HG03354 (cell line): ENCODE measurements around the gene ZDHHC5.
"Not testable (repeated sequence)": the region's sequence is repeated elsewhere in the genome, so short reads cannot be mapped to it uniquely, and the experiment has no call there.

Experiments used
- ATAC-seq: cut with Tn5 transposase; IDR thresholded peaks from one replicate; pipeline ENCODE4 v1.9.1; 2021; ENCODE audit warnings: mild to moderate bottlenecking; ENCODE audit not compliant: unreplicated experiment, poor library complexity, severe bottlenecking

ZDHHC5 gene

DNA sequence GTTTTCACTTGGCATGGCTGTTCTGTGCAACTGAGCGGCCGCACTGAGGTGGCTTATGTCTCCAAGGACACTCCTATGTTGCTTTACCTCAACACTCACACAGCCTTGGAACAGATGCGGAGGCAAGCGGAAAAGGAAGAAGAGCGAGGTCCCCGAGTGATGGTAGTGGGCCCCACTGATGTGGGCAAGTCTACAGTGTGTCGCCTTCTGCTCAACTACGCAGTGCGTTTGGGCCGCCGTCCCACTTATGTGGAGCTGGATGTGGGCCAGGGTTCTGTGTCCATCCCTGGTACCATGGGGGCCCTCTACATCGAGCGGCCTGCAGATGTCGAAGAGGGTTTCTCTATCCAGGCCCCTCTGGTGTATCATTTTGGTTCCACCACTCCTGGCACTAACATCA is 8.2 kb upstream of the ZDHHC5 start:
- ATAC-seq = no peak

DNA sequence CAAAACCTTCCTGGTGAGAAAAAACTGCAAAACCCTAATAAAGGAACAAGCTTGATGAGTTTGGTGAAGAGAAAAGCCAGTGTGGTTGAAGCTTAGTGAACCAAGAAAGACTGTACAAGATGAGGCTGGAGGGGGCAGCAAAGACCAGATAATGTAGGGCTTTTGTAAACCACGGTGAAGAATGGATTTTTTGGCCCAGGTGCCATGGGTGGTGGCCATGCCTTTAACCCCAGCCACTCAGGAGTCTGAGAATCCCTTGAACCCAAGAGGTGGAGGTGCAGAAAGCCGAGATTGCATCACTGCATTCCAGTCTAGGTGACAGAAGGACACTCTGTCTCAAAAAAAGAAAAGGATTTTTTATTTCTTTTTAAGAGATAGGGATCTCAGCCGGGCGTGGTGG is 5.0 kb upstream of the ZDHHC5 start:
- no peak for ATAC-seq

DNA sequence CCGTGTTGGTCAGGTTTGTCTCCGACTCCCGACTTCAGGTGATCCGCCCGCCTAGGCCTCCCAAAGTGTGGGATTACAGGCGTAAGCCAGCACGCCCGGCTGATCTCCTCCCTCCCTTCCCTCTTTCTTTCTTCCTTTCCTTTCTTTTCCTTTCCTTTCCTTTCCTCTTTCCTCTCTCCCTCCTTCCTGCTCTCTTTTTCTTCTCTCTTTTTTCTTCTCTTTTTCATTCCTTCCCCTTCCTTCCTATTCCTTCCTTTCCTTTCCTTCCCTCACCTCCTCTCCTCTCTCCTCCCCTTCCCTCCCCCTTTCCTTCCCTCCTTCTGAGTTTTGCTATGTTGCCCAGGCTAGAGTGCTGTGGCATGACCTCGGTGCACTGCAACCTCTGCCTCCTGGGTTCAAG is 3.9 kb upstream of the ZDHHC5 start:
- no peak for ATAC-seq

DNA sequence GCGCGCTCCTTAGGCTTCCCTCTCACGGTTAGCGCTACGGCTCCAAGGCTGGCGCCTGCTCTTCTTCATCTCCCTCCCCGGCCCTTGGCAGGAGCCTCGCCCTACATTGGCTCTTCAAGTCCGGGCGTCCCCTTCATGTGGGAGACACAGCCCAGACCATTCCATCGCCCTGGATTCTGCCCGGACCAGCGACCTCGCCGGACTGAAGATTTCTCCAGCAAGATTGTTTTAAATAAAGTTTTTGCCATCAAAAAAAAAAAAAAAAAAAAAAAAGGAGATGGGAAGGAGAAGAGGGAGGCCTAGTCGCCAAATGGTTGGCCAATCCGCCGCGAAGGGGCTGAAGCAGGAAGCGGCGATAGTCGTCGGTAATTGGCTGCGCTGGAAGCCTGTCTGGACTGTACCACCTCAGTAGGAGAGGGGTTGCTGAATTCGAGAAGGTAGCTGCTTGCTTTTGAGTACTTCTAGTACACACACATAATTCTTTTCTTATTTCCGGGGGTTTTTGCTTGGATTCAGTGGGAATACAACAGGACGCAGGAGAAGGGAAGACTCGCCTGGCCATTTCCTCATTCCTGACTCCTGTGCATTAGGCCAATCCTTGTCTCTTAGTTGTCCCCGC is 688 bp upstream of the ZDHHC5 start:
- ATAC-seq = peak; percentile 74

DNA sequence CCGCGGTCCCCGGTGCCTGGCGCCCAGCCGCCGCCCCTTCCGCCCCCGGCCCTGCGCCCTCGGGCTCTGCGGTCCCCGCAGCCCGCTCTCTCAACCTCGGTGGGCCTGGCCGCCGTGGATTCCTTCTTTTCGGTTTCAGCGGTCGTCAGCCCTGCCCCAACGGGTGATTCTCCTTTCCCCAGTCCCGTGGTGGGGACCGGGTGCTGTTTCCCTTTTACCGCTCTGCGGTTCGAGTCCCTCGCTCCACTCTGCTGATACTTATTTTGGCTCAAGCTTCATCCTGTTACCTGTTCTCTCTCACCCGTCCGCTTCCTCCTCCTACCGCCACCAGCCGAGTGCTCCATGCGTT is 494 bp downstream of the ZDHHC5 start:
- peak; percentile 11 for ATAC-seq

DNA sequence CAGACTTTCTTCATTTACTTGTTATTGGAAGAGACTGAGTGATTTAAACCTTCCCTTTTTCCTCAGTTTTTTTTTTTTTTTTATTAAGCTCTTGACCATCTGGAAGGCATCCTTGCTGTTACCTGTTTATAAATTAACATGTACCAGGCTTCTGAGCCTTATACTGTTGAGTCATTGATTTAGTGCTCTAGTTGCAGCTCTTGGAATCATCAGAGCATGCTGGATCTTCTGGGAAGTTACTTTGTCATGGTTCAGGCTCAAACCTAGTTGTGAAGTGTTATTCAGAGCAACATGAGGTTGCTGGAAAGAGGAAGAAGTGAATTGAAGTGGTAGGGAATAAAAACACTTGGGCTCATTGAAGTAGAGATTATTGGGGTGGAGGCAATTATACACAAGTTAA is 6.3 kb downstream of the ZDHHC5 start:
- ATAC-seq = no peak

DNA sequence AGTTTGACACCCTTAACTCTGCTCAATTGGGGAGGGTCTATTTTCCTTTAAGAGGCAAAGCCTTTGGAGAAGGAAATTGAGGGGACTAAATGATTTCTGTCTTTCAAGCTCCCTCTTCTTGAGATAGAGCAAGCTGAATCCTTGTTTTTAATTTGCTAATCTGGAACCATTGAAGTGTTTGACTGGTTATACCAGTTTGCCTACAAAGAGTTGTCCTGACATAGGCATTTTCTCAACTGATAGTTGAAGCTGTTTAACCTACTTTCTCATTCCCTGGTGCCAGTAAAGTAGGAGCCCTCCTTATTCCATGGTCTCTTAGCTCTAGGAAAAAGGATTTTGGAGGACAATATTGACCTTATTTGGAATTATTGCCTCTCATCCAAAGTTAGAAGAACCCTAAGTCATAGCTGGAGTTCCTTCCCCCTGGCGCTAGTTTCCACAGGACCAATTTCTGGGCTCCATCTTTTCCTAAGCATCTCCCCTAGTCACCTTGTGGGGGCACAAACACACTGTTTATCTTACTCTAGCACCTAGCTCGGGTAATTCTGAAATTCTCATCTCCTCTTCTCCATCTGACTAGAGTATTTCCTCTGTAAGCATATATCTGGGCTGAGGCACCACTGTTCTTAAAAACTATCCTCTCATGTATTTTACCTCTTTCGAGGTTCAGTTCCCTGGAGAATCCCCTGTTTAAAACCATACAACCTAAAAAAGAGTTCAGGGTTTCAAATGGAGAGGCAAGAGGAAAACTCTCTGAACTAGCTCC is 7.4 kb downstream of the ZDHHC5 start:
- ATAC-seq = no peak

DNA sequence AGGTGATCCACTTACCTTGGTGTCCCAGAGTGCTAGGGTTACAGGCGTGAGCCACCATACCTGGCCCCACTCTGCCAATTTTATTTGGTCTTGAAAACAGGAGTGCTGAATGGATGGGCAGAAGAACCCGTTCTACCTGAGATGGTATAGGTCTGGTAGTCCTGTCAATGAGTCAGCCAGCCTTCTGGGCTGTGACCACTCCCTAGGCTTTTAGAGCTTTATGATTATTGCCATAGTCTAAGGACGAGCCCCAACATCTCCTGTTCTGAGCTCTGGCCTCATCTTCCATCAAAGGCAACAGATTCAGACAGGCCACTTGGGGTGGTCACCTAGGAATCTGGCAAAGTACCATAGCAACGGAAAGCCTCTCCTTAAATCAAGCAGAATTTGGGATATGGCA is 11.5 kb downstream of the ZDHHC5 start:
- ATAC-seq = no peak

DNA sequence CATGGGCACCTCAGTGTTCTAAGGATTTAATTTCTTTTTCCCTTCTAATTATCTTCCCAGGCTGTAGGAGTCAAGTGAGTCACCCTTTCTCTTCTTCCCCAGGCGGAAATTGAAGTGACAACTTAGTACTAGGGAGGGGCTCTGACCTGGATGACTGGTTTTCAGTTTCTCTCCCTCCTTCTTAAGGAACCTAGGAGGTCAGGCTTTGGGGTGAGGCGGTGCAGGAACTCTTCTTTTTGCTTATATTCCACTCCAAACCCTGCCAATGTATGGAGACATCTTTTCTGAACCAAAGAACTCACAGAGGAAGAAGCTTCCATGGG is 12.6 kb downstream of the ZDHHC5 start:
- no peak for ATAC-seq

DNA sequence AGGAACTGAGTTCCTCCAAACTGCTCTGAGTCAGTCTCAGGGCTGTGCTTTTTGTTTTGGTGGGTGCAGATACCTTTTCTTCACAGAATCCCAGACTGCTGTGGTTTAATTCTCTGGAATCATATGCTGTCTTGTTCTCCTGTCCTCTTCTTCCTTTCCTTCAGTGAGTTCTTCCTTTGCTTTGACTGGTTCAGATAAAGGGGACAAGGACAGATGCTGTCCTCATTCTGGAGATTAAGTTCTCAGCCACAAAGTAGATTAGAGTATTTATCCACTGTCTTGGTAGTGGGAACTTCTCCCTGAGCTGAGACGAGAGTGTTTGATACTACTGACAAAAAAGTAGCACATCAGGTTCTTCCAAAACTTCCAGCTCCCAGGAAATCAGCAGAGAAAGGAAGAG is 13.3 kb downstream of the ZDHHC5 start:
- ATAC-seq = no peak

DNA sequence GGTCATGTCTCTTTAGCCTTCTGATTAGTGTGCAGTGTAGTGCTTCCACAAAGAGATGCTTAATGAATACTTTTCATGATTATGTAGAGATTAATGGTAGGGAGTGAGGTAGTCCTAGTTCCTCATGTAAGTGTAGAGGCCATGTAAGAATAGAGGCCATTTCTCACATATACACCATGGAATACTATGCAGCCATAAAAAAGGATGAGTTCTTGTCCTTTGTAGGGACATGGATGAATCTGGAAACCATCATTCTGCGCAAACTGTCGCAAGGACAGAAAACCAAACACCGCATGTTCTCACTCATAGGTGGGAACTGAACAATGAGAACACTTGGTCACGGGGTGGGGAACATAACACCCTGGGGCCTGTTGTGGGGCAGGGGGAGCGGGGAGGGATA is 22.6 kb downstream of the ZDHHC5 start:
- ATAC-seq = not testable (repeated sequence)

DNA sequence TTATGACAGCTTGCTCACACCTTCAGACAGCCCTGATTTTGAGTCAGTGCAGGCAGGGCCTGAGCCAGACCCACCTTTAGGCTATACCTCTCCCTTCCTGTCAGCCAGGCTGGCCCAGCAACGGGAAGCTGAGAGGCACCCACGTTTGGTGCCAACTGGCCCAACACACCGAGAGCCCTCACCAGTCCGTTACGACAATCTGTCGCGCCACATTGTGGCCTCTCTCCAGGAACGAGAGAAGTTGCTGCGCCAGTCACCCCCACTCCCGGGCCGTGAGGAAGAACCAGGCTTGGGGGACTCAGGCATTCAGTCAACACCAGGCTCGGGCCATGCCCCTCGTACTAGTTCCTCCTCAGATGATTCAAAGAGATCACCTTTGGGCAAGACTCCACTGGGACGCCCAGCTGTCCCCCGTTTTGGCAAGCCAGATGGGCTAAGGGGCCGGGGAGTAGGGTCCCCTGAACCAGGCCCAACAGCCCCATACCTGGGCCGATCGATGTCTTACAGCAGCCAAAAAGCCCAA is 31.0 kb downstream of the ZDHHC5 start:
- no peak for ATAC-seq

DNA sequence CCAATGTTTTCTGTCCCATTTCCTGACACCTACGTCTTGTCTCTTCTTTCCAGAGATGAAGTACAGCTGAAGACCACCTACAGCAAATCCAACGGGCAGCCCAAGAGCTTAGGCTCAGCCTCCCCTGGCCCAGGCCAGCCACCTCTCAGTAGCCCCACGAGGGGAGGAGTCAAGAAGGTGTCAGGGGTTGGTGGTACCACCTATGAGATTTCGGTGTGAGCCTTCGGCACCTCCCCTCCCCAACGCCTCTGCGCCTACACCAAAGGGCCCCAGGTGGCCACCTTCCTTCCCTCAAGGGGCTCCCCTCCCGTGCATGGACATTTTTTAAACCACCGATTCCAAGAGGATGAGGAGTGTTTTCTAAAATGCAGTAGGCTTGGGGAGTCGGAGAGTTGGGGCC is 31.9 kb downstream of the ZDHHC5 start:
- ATAC-seq = no peak

DNA sequence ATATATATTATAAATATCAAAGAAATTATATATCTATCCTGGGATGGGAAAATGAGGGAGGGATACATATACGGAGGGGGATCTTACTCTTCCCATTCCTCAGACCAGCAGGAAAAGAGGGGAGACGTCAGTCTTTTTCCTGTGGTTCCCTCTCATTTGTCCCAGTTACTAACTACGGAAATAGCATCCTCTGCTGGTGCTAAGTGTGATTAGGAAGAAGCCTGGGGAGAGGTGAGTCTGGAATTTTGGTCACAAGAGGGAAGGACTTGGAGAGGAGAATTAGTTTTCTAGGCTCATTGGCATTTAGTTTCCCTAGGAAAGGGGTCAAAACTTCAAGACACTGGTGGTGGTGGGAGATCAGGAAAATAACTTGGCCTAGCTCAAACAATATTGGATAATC is 32.5 kb downstream of the ZDHHC5 start:
- ATAC-seq = no peak

DNA sequence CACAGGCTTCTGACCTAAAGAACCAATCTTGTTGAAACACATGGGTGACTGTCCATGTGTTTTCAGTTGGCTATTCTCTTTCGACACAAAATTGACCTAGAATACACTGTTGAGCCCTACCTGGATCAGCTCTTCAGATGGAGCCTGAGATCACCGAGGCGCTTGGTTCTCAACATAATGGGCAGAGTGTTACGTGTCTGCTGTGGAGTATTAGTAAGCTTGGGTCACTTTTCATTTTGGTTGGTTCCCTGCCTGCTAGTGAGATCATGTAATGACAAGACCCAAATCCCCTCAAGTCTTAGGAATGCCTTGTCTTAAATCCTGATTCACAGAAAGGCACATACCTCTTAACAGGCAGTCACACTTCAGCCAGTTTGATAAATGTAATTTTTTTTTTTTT is 35.4 kb downstream of the ZDHHC5 start:
- ATAC-seq = no peak

DNA sequence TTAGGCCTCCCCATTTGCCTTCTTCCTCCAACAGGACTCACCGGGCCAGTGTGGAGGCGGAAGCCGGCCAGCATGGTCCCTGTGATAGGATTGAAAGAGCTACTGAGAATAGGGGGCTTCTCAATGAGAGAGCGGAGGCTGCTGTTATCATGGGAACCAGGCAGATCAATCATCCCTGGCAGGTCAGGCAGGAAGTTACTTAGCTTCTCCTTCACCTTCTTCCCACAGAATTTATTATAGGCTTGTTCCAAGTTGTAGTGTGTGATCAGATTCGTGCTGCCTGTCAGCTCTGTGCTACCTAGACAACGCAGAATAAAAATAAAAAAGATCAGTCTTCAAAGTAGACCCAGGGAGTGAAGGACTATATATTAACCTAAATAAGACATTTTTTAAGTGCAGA is 37.0 kb downstream of the ZDHHC5 start:
- no peak for ATAC-seq

DNA sequence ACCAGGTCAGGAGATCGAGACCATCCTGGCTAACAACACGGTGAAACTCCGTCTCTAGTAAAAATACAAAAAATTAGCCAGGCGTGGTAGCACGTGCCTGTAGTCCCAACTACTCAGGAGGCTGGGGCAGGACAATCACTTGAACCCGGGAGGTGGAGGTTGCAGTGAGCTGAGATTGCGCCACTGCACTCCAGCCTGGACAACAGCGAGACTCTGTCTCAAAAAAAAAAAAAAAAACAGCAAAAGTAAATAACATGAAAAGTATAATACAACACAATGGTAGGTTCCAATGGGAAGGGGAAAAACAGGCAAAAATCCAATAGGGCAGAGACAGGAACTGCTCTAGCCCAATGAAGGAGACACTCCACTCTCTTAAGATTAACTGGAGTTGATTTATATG is 37.5 kb downstream of the ZDHHC5 start:
- ATAC-seq = not testable (repeated sequence)

DNA sequence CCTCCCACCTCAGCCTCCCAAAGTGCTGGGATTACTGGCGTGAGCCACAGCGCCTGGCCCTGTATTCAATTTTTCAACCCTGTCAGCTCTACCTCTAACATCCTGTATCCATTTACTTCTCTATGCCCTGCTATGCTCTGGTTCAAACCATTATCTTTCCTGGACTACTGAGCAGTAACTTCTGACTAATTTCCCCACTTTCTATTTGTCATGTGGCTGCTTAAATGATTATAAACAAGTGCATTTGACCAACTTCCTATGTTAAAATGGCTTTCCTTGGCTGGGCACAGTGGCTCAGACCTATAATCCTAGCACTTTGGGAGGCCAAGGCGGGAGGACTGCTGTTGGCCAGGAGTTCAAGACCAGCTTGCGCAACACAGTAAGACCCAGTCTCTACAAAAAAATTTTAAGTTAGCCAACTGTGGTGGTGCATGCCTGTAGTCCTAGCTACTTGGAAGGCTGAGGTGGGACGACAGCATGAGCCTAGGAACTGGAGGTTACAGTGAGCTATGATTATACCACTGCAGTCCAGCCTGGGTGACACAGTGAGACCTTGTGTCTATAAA is 42.0 kb downstream of the ZDHHC5 start:
- no peak for ATAC-seq

DNA sequence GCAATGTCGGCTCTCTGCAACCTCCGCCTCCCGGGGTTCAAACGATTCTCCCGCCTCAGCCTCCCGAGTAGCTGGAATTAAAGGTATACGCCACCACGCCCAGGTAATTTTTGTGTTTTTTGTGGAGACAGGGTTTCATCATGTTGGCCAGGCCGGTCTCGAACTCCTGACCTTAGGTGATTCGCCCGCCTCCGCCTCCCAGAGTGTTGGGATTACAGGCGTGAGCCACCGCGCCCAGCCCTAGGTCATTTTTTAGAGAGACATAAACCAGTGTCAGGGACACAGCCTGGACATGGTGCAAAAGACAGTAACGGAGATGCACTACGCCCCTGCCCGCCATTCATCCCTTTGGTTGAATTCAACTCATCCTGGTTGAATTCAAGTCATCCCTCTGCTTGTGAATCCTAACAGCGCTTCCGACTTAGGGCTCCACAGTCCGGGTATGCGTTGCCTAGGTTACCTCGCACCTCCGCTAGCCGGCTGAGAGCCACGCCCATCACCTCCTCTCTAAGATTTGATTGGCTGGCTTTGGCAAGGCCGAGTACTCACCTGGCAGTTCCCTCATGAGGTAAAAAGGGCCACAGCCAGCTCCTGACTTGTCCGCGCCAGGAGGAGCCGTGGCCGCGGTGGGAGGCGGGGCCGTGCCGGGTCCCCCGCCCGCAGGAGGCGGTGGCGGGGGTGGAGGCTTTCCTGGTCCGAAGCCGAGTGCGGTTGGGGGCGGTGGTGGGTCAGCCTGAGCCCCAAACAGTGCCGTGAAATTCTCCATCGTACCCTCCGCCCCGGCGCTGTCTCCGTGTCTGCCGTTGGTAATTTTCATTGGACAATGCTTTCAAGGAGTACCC is 43.7 kb downstream of the ZDHHC5 start, which contains the start of gene MED19:
MED19 (minus strand) TSS at position 802 of the 842 bp plus-strand sequence; CDS start at position 766, 36 bp downstream.
- ATAC-seq = peak; percentile 57
